HG02973 (cell line): ENCODE data around the gene ARHGEF38.

Experiments used
- ATAC-seq: cut with Tn5 transposase; IDR thresholded peaks from one replicate; pipeline ENCODE4 v1.9.1; 2021; ENCODE audit warnings: moderate library complexity; ENCODE audit not compliant: unreplicated experiment

The ARHGEF38 gene

GRCh38 chr4:105558277-105558676 is 5.9 kb downstream of the ARHGEF38 start:
- no peak for ATAC-seq

- ATAC-seq = no peak
Observed at GRCh38 chr4:105560421-105560848, 8.0 kb downstream of the ARHGEF38 start.

GRCh38 chr4:105563352-105563751 is 10.9 kb downstream of the ARHGEF38 start:
- no peak for ATAC-seq

GRCh38 chr4:105568584-105568983 is 16.2 kb downstream of the ARHGEF38 start:
- ATAC-seq = no peak

- ATAC-seq = no peak
Observed at GRCh38 chr4:105569057-105569865, 16.8 kb downstream of the ARHGEF38 start.

- no peak for ATAC-seq
Observed at GRCh38 chr4:105569866-105570236, 17.4 kb downstream of the ARHGEF38 start.

- no peak for ATAC-seq
Observed at GRCh38 chr4:105572296-105572695, 19.9 kb downstream of the ARHGEF38 start.

- ATAC-seq = no peak
Observed at GRCh38 chr4:105586638-105587328, 34.4 kb downstream of the ARHGEF38 start.

- ATAC-seq = no peak
Observed at GRCh38 chr4:105587841-105588240, 35.4 kb downstream of the ARHGEF38 start.

GRCh38 chr4:105588252-105588651 is 35.8 kb downstream of the ARHGEF38 start:
- no peak for ATAC-seq

- ATAC-seq = no peak
Observed at GRCh38 chr4:105591573-105591972, 39.2 kb downstream of the ARHGEF38 start.

GRCh38 chr4:105594099-105595010 is 41.9 kb downstream of the ARHGEF38 start:
- ATAC-seq = peak; percentile 93

GRCh38 chr4:105596684-105597083 is 44.3 kb downstream of the ARHGEF38 start:
- ATAC-seq = no peak

- ATAC-seq = no peak
Observed at GRCh38 chr4:105598052-105598451, 45.6 kb downstream of the ARHGEF38 start.

- no peak for ATAC-seq
Observed at GRCh38 chr4:105598787-105599186, 46.4 kb downstream of the ARHGEF38 start.

GRCh38 chr4:105599482-105599881 is 47.1 kb downstream of the ARHGEF38 start:
- ATAC-seq = no peak

- no peak for ATAC-seq
Observed at GRCh38 chr4:105599932-105600655, 47.7 kb downstream of the ARHGEF38 start.

GRCh38 chr4:105600951-105601350 is 48.5 kb downstream of the ARHGEF38 start:
- no peak for ATAC-seq

GRCh38 chr4:105601406-105601805 is 49.0 kb downstream of the ARHGEF38 start:
- ATAC-seq = no peak

- ATAC-seq = no peak
Observed at GRCh38 chr4:105603158-105603557, 50.7 kb downstream of the ARHGEF38 start.

GRCh38 chr4:105605493-105605892 is 53.1 kb downstream of the ARHGEF38 start:
- ATAC-seq = peak; percentile 50
